ENCODE measurements around the gene KMT2E.

The KMT2E gene

GRCh38 chr7:105132835-105133234, 118.8 kb downstream of the KMT2E start:
- DNase-seq, result no peak

GRCh38 chr7:105133358-105133757, 119.4 kb downstream of the KMT2E start:
- DNase-seq, result no peak

GRCh38 chr7:105133986-105134655, 120.1 kb downstream of the KMT2E start:
- no peak for DNase-seq

GRCh38 chr7:105136221-105136620, 122.2 kb downstream of the KMT2E start:
- DNase-seq, result no peak

GRCh38 chr7:105137898-105138297, 123.9 kb downstream of the KMT2E start:
- no peak for DNase-seq

GRCh38 chr7:105139381-105139780, 125.4 kb downstream of the KMT2E start:
- DNase-seq, result no peak

- no peak for DNase-seq
Measured at GRCh38 chr7:105141068-105141467, 127.1 kb downstream of the KMT2E start.

GRCh38 chr7:105149827-105150226, 135.8 kb downstream of the KMT2E start:
- DNase-seq, result no peak

- no peak for DNase-seq
Measured at GRCh38 chr7:105151152-105151551, 137.1 kb downstream of the KMT2E start.

- no peak for DNase-seq
Measured at GRCh38 chr7:105153531-105153930, 139.5 kb downstream of the KMT2E start.

GRCh38 chr7:105154084-105154483, 140.1 kb downstream of the KMT2E start:
- DNase-seq, result no peak

GRCh38 chr7:105156731-105157130, 142.7 kb downstream of the KMT2E start:
- DNase-seq, result no peak

GRCh38 chr7:105157278-105157677, 143.3 kb downstream of the KMT2E start:
- no peak for DNase-seq

- peak; percentile 5 for DNase-seq
Measured at GRCh38 chr7:105161366-105161765, 147.4 kb downstream of the KMT2E start.
